Activated CD8-positive, alpha-beta memory T cell treated with anti-CD3 and anti-CD28 coated beads, Interleukin-2, amount 50 U/mL, for 24 hours (primary cell): ENCODE results near the gene ALOX12.
"Not testable (repeated sequence)": the region's sequence is repeated elsewhere in the genome, so short reads cannot be mapped to it uniquely, and the experiment has no call there.

ENCODE experiments used
- DNase-seq: peaks from one replicate; pipeline ENCODE4 v3.0.0-alpha.2; 2020; ENCODE audit errors: extremely low read depth

ALOX12 gene

DNA sequence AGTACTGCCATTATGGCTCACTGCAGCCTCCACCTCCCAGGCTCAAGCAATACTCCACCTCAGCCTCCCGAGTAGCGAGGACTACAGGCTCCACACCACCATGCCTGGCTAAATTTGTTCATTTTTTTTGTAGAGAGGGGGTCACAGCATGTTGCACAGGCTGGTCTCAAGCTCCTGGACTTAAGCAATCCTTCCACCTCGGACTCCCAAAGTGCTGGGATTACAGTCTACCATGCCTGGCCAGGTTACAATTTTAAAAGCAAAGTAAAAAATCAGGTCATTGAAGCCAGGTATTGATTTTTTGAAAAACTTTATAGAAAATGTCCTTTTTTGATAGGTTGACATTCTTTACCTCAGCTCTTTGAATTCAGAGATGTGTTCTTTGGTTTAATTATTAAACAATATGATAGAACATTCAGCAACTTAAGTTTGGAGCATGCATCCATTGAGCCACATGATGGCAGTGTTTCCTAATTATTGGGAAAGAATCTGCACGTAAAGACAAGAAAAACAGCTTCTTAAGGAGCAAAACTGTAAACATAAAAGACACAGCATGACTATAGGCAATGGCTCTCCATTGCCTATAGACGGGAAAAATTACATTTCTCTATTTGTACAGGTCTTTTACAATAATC is 49.8 kb downstream of the ALOX12 start:
- no peak for DNase-seq

DNA sequence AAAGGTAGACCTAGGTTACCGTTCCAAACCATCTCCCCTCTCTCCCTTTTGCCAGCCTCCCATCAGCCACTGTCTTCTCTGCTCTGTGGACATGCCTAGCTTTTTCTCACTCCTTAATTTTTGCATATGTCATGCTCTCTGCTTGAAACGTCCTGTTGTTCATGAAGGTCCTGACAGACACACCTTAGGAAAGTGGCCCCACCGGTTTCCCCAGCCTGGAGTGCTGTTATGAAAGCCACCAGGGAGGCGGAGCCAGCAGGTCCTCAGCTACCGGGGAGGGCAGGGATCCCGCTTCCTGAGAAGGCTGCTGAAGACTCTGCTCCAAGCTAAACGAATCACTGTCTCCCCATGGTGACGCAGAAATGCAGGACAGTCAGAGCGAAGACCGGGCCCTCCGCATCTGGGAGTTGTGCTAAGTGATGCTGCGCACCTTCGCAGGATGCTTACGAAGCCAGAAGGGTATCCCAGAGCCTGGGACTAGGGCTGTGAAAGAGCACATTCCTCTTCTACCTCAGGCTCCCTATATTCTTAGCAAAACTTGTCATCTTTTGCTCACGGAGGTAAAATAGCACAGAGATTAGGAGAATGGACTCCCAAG is 50.4 kb downstream of the ALOX12 start:
- DNase-seq = no peak

- DNase-seq = peak; percentile 61
Measured at GRCh38 chr17:7046725-7047397, 51.0 kb downstream of the ALOX12 start.

DNA sequence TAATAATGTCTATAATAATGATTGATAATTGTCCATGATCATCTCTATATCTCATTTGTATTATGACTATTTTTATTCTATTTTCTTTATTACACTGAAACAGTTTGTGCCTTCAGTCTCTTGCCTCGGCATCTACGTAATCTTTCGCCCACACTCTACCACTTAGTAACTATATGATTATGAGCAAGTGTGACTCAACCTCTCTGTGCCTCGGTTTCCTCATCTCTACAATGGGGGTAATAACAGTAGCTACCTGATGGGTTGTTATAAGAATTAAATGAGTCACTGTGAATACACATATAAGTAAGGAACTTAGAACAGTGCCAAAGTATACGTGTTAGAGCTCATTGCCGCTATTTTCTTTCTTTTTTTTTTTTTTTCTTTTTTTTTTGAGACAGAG is 51.7 kb downstream of the ALOX12 start:
- DNase-seq = no peak

DNA sequence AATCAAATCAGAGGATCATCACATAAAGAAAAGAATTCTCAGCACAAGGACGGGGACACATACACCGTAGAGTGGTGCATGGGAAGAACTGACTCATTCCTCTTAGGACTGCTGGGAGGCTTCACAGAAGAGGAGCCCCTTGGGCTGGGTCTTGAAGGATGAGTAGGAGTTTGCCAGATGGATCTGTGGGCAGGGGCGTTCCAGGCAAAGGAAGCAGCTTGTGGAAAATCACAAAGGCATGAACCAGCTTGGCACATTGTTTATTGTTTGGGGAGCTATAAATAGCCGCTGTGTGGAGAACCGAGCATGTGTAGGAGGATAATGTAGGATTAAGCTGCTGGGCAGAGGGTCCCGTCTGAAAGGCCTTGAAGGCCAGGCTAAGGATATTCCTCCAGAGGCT is 53.1 kb downstream of the ALOX12 start:
- no peak for DNase-seq

DNA sequence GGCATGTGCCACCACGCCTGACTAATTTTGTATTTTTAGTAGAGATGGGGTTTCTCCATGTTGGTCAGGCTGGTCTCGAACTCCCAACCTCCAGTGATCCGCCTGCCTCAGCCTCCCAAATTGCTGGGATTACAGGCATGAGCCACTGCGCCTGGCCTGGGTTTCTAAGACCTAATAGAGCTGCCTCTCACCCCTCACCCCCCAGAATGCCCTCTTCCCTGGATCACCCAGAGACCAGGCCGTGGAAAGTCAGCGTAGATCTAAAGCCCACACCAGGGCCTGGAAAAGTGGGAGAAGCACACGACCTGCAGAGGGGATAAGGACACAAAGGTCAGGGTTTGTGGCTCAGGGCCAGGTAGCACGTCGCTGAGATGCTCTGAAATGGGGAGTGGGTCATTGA is 54.7 kb downstream of the ALOX12 start:
- not testable (repeated sequence) for DNase-seq

GRCh38 chr17:7056386-7056785 is 60.5 kb downstream of the ALOX12 start:
- DNase-seq = no peak

DNA sequence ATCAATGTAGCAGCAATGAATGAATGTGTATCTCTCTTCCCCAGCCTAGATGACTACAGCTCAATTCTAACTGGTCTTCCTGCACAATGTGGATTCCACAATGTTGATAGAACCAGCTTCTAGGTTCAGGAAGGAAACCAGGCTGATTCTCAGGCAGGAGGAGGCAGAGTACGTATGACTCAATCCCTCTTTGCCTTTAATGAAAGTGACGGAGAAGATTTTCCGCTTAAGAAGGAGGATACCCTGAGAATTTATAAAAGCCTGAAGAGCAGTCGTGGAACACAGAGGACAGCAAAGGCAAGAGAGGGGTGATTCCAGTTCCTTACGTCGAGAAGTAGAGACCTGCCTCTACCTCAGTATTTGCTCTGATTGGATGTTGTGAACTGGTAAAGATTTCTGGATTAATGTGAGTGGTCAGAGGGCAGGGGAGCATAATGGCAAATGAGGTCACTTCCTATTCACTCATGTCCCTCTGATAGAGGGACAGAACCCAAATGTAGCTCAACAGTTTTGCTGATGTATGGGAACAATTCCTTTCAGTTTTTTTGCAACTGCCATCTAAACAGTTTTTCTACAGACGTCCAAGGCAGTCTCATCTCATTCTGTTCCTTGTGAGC is 63.1 kb downstream of the ALOX12 start:
- no peak for DNase-seq
